Adrenal gland (tissue), 5 donors: Measurements from ENCODE around the gene ITPKB.

Experiments used
- CTCF ChIP-seq, 6 experiments: fragments of 450-650 bp in 4 of 6; fragments of 200-600 bp in 2 of 6; sonication (generic) in 1 of 6; IDR thresholded peaks; 1 replicate in 5 of 6; 2 replicates in 1 of 6; pipeline versions ENCODE4 v1.5.1 to v1.8.0; 2016 to 2021; ENCODE audit warnings: antibody characterized with exemption in 6 of 6, mild to moderate bottlenecking in 2 of 6, moderate library complexity in 1 of 6
- POLR2A ChIP-seq, 2 donors: fragments of 450-650 bp; IDR thresholded peaks; one replicate each; pipeline ENCODE4 v1.6.1; 2017; ENCODE audit warnings: antibody characterized with exemption in 2 of 2, mild to moderate bottlenecking in 2 of 2, moderate library complexity in 1 of 2
- donor health status: DM: no; HTN: no; CAD: no.

GRCh38 chr1:226641671-226642231 lies 97.3 kb downstream of the ITPKB start:
- TF ChIP-seq CTCF (IDR thresholded peaks at IDR 0.05) (no peak), POLR2A (IDR thresholded peaks at IDR 0.05) (no peak)
